Left lung (tissue), 10 donors: ENCODE measurements around the gene PNPLA2. TPM values are rescaled to one million over a fixed set of nuclear protein-coding genes. Genes with fewer than 3 reads are reported as not detected.
A peak's percentile ranks its signal among the peaks of the same experiment; 100 is the strongest.

ENCODE experiments used
- ATAC-seq: fragments of 200-7000 bp; cut with Tn5 transposase; one replicate; pipeline ENCODE4 v1.9.1; 2020; ENCODE audit warnings: moderate library complexity
- DNase-seq, 4 donors: peaks; one replicate each; pipeline ENCODE4 v3.0.0-alpha.2; 2013 to 2020
- H3K27ac ChIP-seq, 2 donors: fragments of 200-600 bp; sonication (generic) in 1 of 2; one replicate each; pipeline versions ENCODE4 v1.5.0 to v1.8.0; 2020 to 2021
- H3K27me3 ChIP-seq, 2 donors: fragments of 200-600 bp; sonication (generic) in 1 of 2; one replicate each; pipeline versions ENCODE4 v1.5.0 to v1.8.0; 2020 to 2021
- H3K36me3 ChIP-seq, 2 donors: fragments of 200-600 bp; sonication (generic) in 1 of 2; one replicate each; pipeline versions ENCODE4 v1.5.0 to v1.8.0; 2020 to 2021
- H3K4me1 ChIP-seq, 2 donors: fragments of 200-600 bp; one replicate each; pipeline ENCODE4 v1.8.0; 2021
- H3K4me3 ChIP-seq, 2 donors: fragments of 200-600 bp; sonication (generic) in 1 of 2; one replicate each; pipeline versions ENCODE4 v1.5.0 to v1.8.0; 2020 to 2021; ENCODE audit warnings: mild to moderate bottlenecking in 1 of 2
- H3K9me3 ChIP-seq, 2 donors: fragments of 200-600 bp; sonication (generic) in 1 of 2; one replicate each; pipeline versions ENCODE4 v1.5.0 to v1.8.0; 2020 to 2021
- intact Hi-C, 2 donors: fragments of 100-400 bp; cut with DNase I; formaldehyde crosslinking; loops; one replicate each; pipeline versions ENCODE4 v1.11.2 to v1.14.2; 2022
- polyA plus RNA-seq, 6 donors: library from polyadenylated mRNA; unstranded; fragments of 120-200 nt; gene quantifications; one replicate each; pipeline ENCODE4 v1.2.1, GENCODE V29; 2013; ENCODE audit not compliant: insufficient read length in 6 of 6
- total RNA-seq, 2 donors: library from RNA; stranded (reverse); fragmentation: NEBNext Ultra II Directional; extraction: Animal tissue kit (Norgen Biotek cat#: 25700); gene quantifications; one replicate each; pipeline ENCODE4 v1.2.1, GENCODE V29; 2021
- TF ChIP-seq, protein P1 (sequence below), 2 donors: fragments of 200-600 bp; sonication (generic) in 1 of 2; IDR thresholded peaks; one replicate each; pipeline versions ENCODE4 v1.5.0 to v1.8.0; 2021; ENCODE audit warnings: antibody characterized with exemption in 2 of 2
- donor health status: DM: no; HTN: yes; CAD: no.
- donor health status: DM: no; HTN: no; CAD: no.

PNPLA2 gene
- total and polyA plus RNA-seq, 8 donors, result 29.9 to 128 (median 40.4) TPM

DNA sequence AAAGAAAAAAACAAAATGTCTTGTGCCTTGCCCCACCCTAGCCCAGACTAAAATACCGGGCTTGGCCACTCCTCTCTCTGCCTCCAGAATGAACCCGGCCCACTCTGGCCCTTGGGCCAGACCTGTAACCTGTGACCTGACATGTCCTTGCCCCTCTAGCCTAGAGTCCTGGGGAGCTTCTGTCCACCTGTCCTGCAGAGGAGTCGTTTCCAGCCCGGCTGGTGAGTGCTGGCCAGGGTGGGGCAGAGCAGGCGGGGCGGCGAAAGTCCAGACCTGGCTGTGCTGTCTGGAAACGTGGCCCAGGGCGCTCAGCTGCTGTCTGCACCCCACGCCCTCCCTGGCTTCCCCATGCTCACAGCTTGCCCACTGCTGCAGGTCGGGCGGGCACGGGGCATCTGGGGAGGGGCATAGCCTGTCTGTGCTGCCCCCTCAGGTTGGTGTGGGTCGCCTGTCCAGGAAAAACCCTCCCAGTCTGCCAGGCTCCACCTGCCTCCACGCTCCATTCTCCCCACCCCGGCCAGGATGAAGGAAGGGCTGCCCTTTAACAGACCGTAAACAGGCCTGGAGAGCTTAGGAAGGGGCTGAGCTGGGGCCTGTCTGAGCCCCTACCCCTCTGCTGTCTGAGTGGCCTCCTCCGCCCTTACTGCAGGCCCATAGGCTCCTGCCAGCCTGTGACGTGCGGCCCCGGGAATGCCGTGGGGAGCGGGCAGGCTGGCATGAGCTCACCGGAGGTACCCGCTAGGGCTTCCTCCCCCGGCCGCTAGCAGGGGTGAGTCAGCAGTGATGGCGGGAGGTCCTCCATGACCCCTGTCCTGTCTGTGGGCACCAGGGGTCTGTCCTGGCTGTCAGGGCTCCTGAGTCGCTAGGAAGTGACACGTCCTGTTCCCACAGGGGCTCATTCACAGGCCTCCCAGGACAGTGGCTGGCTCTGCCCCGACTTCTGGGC is 15.9 kb downstream of the PNPLA2 start:
- TF ChIP-seq, protein P1, sequence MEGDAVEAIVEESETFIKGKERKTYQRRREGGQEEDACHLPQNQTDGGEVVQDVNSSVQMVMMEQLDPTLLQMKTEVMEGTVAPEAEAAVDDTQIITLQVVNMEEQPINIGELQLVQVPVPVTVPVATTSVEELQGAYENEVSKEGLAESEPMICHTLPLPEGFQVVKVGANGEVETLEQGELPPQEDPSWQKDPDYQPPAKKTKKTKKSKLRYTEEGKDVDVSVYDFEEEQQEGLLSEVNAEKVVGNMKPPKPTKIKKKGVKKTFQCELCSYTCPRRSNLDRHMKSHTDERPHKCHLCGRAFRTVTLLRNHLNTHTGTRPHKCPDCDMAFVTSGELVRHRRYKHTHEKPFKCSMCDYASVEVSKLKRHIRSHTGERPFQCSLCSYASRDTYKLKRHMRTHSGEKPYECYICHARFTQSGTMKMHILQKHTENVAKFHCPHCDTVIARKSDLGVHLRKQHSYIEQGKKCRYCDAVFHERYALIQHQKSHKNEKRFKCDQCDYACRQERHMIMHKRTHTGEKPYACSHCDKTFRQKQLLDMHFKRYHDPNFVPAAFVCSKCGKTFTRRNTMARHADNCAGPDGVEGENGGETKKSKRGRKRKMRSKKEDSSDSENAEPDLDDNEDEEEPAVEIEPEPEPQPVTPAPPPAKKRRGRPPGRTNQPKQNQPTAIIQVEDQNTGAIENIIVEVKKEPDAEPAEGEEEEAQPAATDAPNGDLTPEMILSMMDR (IDR thresholded peaks at IDR 0.05), result no peak
- no peaks in the 10 kb centered on the region for H3K9me3 ChIP-seq
- peaks cover 31 to 83% of the 10 kb centered on the region in 2 donors for H3K4me1 ChIP-seq
- H3K27me3 ChIP-seq, result peaks cover 7 to 20% of the 10 kb centered on the region in 2 donors
- intact Hi-C loops, result no loop called here
- peak overlapping the region; percentile 71 to 86 for H3K4me3 ChIP-seq
- ATAC-seq (peak; percentile 61), DNase-seq (peak in 3 of 4 donors; percentile 71 to 92 (median 83))
- H3K36me3 ChIP-seq, result peaks cover 0 to 39% of the 10 kb centered on the region in 2 donors
- peak overlapping the region; percentile 83 to 89 for H3K27ac ChIP-seq

DNA sequence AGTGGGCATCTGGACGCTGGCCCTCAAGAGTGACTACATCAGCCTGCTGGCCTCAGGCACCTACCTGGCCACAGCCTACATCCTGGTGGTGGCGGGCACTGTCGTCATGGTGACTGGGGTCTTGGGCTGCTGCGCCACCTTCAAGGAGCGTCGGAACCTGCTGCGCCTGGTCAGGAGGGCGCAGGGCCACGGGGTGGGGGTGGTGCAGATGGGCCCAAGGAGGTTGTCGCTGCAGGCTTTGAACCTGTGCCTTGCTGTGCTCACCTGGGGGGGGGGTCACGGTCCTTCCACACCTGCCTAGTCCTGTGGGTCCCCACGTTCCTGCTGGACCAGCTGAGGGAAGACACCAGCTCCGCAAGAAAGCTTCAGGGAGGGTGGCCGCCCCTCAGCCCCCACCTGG is 17.6 kb downstream of the PNPLA2 start:
- no peak for ATAC-seq
- no peak for DNase-seq
- peaks cover 20 to 83% of the 10 kb centered on the region in 2 donors for H3K4me1 ChIP-seq
- TF ChIP-seq, protein P1 (IDR thresholded peaks at IDR 0.05), result no peak
- H3K27ac ChIP-seq, result no peak overlapping the region
- peaks cover 0 to 54% of the 10 kb centered on the region in 2 donors for H3K36me3 ChIP-seq
- H3K4me3 ChIP-seq, result no peak overlapping the region
- H3K27me3 ChIP-seq, result peaks cover under 1 to 4% of the 10 kb centered on the region in 2 donors
- intact Hi-C loops, result no loop called here
- no peaks in the 10 kb centered on the region for H3K9me3 ChIP-seq

DNA sequence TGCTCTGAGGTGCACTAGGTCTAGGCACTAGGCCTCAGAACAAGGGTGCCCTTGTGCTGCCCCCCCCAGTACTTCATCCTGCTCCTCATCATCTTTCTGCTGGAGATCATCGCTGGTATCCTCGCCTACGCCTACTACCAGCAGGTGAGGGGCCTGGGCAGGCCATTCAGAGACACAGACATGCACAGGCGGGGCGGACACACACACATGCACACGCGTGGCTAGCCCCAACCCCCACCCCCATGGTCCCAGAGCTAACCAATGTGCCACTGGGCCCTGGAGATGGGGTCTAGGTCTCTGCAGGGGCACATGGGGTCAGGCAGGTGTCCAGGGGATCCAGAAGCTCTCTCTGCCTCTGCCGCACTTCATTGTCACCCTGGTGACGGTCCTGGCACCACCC is 18.0 kb downstream of the PNPLA2 start:
- Histone ChIP-seq H3K27ac (no peak overlapping the region), H3K4me3 (no peak overlapping the region), H3K27me3 (no peaks in the 10 kb centered on the region), H3K4me1 (peaks cover 21 to 83% of the 10 kb centered on the region in 2 donors), H3K36me3 (peaks cover 0 to 54% of the 10 kb centered on the region in 2 donors), H3K9me3 (no peaks in the 10 kb centered on the region)
- intact Hi-C loops, result no loop called here
- no peak for DNase-seq
- TF ChIP-seq, protein P1 (IDR thresholded peaks at IDR 0.05), result no peak
- ATAC-seq, result no peak

DNA sequence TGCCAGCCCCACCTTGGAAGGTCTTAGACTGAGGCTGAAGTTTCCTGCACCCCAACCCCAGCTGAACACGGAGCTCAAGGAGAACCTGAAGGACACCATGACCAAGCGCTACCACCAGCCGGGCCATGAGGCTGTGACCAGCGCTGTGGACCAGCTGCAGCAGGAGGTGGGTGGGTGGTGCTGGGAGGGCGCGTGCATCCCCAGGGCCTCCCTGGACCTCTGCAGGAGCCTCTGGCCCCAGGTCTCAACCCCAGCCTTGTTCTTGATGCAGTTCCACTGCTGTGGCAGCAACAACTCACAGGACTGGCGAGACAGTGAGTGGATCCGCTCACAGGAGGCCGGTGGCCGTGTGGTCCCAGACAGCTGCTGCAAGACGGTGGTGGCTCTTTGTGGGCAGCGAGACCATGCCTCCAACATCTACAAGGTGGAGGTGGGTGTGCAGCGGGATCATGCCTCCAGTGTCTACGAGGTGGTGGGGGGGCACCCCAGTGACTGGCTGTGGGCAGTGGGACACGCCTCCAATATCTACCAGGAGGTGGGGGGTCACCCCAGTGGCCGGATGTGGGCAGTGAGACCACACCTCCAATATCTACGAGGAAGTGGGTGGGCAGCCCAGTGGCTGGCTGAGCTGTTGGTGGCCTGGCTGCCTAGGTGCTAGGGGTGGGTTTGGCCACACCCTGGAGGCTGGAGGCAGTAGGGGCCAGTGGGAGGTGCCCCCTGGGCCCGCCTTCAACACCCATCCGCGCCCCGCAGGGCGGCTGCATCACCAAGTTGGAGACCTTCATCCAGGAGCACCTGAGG is 18.7 kb downstream of the PNPLA2 start:
- peak overlapping the region in 1 of 2 donors; percentile 13 for H3K27ac ChIP-seq
- H3K27me3 ChIP-seq, result no peaks in the 10 kb centered on the region
- ATAC-seq (no peak), DNase-seq (no peak)
- intact Hi-C loops, result no loop called here
- TF ChIP-seq, protein P1 (IDR thresholded peaks at IDR 0.05), result no peak
- peaks cover 0 to 54% of the 10 kb centered on the region in 2 donors for H3K36me3 ChIP-seq
- peaks cover 21 to 76% of the 10 kb centered on the region in 2 donors for H3K4me1 ChIP-seq
- H3K4me3 ChIP-seq, result no peak overlapping the region
- H3K9me3 ChIP-seq, result no peaks in the 10 kb centered on the region

DNA sequence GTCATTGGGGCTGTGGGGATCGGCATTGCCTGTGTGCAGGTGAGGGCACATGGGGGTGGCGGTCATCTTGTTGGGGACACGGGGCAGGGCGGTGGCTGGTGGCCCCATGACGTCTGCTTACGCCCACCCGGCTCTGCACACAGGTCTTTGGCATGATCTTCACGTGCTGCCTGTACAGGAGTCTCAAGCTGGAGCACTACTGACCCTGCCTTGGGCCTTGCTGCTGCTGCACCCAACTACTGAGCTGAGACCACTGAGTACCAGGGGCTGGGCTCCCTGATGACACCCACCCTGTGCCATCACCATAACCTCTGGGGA is 19.2 kb downstream of the PNPLA2 start:
- TF ChIP-seq, protein P1 (IDR thresholded peaks at IDR 0.05), result no peak
- no peak for ATAC-seq

More for the DNA sequence above, 19.2 kb downstream of the PNPLA2 start:
- Histone ChIP-seq H3K4me1 (peaks cover 21 to 75% of the 10 kb centered on the region in 2 donors), H3K9me3 (no peaks in the 10 kb centered on the region), H3K4me3 (no peak overlapping the region), H3K27ac (no peak overlapping the region), H3K27me3 (peaks cover 0 to 2% of the 10 kb centered on the region in 2 donors), H3K36me3 (peaks cover 0 to 54% of the 10 kb centered on the region in 2 donors)
- intact Hi-C loops, result no loop called here
- no peak for DNase-seq
